Fibroblast of lung (primary cell): ENCODE measurements around the gene IGFBP6. TPM values are rescaled to one million over a fixed set of nuclear protein-coding genes. Genes with fewer than 3 reads are reported as not detected.

Experiments used
- DNase-seq, 2 donors: peaks; one replicate each; pipeline versions ENCODE4 v3.0.0 to v3.0.0-alpha.2; 2010; ENCODE audit warnings: low read depth in 2 of 2
- H2AFZ ChIP-seq: 2 replicates; pipeline ENCODE4 v1.5.1; 2012; ENCODE audit warnings: low read length, control low read depth, inconsistent platforms
- H3K27ac ChIP-seq: 2 replicates; pipeline ENCODE4 v1.5.1; 2011; ENCODE audit warnings: low read length, control low read depth; ENCODE audit not compliant: insufficient read depth
- H3K27me3 ChIP-seq: 2 replicates; pipeline ENCODE4 v1.5.1; 2011; ENCODE audit warnings: mild to moderate bottlenecking, low read length; ENCODE audit not compliant: control insufficient read depth, insufficient read depth
- H3K36me3 ChIP-seq: 2 replicates; pipeline ENCODE4 v1.5.1; 2011; ENCODE audit warnings: low read length; ENCODE audit not compliant: control insufficient read depth, insufficient read depth
- H3K4me1 ChIP-seq: 2 replicates; pipeline ENCODE4 v1.5.1; 2011; ENCODE audit warnings: low read length; ENCODE audit not compliant: control insufficient read depth, insufficient read depth; ENCODE audit errors: extremely low read depth
- H3K4me2 ChIP-seq: 2 replicates; pipeline ENCODE4 v1.5.1; 2011; ENCODE audit warnings: low read length, control low read depth; ENCODE audit not compliant: insufficient read depth; ENCODE audit errors: extremely low read depth
- H3K4me3 ChIP-seq, 4 experiments: fragments of 200-600 bp in 1 of 4; sonication (generic) in 1 of 4; replicated peaks in 1 of 4; 2 replicates each; pipeline ENCODE4 v1.5.1; 2011 to 2016; ENCODE audit warnings: low read length in 4 of 4, low read depth in 3 of 4, mild to moderate bottlenecking in 3 of 4, control low read depth in 2 of 4, inconsistent platforms in 1 of 4, mixed read lengths in 1 of 4; ENCODE audit not compliant: insufficient read depth in 1 of 4; ENCODE audit errors: control extremely low read depth in 1 of 4
- H3K79me2 ChIP-seq: 2 replicates; pipeline ENCODE4 v1.5.1; 2012; ENCODE audit warnings: mild to moderate bottlenecking, low read length, inconsistent platforms; ENCODE audit not compliant: control insufficient read depth, insufficient read depth
- H3K9ac ChIP-seq: 2 replicates; pipeline ENCODE4 v1.5.1; 2011; ENCODE audit warnings: mild to moderate bottlenecking, low read length, control low read depth; ENCODE audit not compliant: insufficient read depth
- H3K9me3 ChIP-seq: 2 replicates; pipeline ENCODE4 v1.5.1; 2012; ENCODE audit warnings: low read depth, low read length; ENCODE audit not compliant: control insufficient read depth, insufficient read depth
- H4K20me1 ChIP-seq: 2 replicates; pipeline ENCODE4 v1.5.1; 2011; ENCODE audit warnings: low read length; ENCODE audit not compliant: control insufficient read depth, insufficient read depth; ENCODE audit errors: extremely low read depth
- CTCF ChIP-seq, 2 donors: IDR thresholded peaks in 1 of 2; conservative IDR thresholded peaks in 1 of 2; 1 replicate in 1 of 2; 2 replicates in 1 of 2; pipeline ENCODE4 v1.5.1; 2011 to 2012; ENCODE audit warnings: low read length in 2 of 2, control low read depth in 1 of 2, inconsistent platforms in 1 of 2, low read depth in 1 of 2, mild to moderate bottlenecking in 1 of 2
- EZH2 ChIP-seq: IDR thresholded peaks from 2 replicates; pipeline ENCODE4 v1.5.1; 2012; ENCODE audit warnings: low read length, control low read depth, mild to moderate bottlenecking; ENCODE audit errors: missing control alignments
- polyA plus RNA-seq, 2 donors: library from polyadenylated mRNA; depleted of rRNA in 1 of 2; stranded (reverse) in 1 of 2; unstranded in 1 of 2; fragments of >200 nt; gene quantifications; 2 replicates each; pipeline ENCODE4 v1.2.1, GENCODE V29; 2011 to 2012; ENCODE audit warnings: missing spikeins in 1 of 2
- total RNA-seq: library from RNA; depleted of rRNA; stranded (reverse); fragments of >200 nt; gene quantifications from 2 replicates; pipeline ENCODE4 v1.2.1, GENCODE V29; 2014

The IGFBP6 gene
- total and polyA plus RNA-seq, 2 donors (not counting 1 experiment from before 2014, with no cell fraction given), result 229 to 592 TPM

- Histone ChIP-seq H3K4me2 (no peak overlapping the region), H3K4me3 (no peak overlapping the region), H2AFZ (no peak overlapping the region), H3K36me3 (no peaks in the 10 kb centered on the region), H3K9me3 (no peaks in the 10 kb centered on the region), H3K27ac (no peak overlapping the region), H3K4me1 (peaks cover 9% of the 10 kb centered on the region), H4K20me1 (no peaks in the 10 kb centered on the region), H3K9ac (no peak overlapping the region), H3K79me2 (peaks cover 4% of the 10 kb centered on the region), H3K27me3 (no peaks in the 10 kb centered on the region)
- no peak for DNase-seq
- TF ChIP-seq CTCF (conservative IDR thresholded peaks at IDR 0.05 in 1 of 2, IDR thresholded peaks at IDR 0.05 in 1 of 2; ENCODE audit: low read depth in 1 of 2, low read length in 2 of 2) (no peak), EZH2 (no peak)
Measured at GRCh38 chr12:53082637-53083175, 14.8 kb upstream of the IGFBP6 start.

DNA sequence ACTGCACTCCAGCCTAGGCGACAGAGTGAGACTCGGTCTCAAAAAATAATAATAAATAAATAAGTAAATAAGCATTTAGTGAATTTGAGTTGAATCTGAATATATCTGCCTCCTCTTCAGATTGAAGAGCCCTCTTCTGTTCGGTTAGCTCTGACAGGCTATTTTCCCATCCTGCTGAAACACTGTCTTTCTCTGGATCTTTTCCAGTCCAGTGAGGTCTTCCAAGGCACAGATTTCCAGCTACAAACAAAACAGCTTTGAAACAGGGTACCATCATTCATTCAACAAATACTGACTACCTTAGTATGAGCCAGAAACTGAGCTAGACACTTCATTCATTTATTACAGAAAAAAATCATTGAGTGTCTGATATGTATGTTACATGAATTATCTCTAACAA is 11.1 kb upstream of the IGFBP6 start:
- DNase-seq, result no peak
- Histone ChIP-seq H3K79me2 (no peaks in the 10 kb centered on the region), H4K20me1 (no peaks in the 10 kb centered on the region)

GRCh38 chr12:53090105-53090504 is 7.4 kb upstream of the IGFBP6 start:
- H3K27ac ChIP-seq, result no peak overlapping the region
- H4K20me1 ChIP-seq, result no peaks in the 10 kb centered on the region
- no peaks in the 10 kb centered on the region for H3K9me3 ChIP-seq
- no peak overlapping the region for H3K4me2 ChIP-seq
- H3K79me2 ChIP-seq, result no peaks in the 10 kb centered on the region
- no peak overlapping the region for H3K4me3 ChIP-seq
- no peaks in the 10 kb centered on the region for H3K27me3 ChIP-seq
- no peak overlapping the region for H3K9ac ChIP-seq
- TF ChIP-seq CTCF (conservative IDR thresholded peaks at IDR 0.05 in 1 of 2, IDR thresholded peaks at IDR 0.05 in 1 of 2; ENCODE audit: low read depth in 1 of 2, low read length in 2 of 2), result no peak
- H3K4me1 ChIP-seq, result peaks cover 3% of the 10 kb centered on the region
- no peak overlapping the region for H2AFZ ChIP-seq
- no peak for DNase-seq
- H3K36me3 ChIP-seq, result no peaks in the 10 kb centered on the region

More for the DNA sequence above, 11.1 kb upstream of the IGFBP6 start:
- Histone ChIP-seq H3K4me1 (no peaks in the 10 kb centered on the region), H3K4me2 (no peak overlapping the region), H3K36me3 (no peaks in the 10 kb centered on the region), H3K9ac (no peak overlapping the region), H3K27me3 (no peaks in the 10 kb centered on the region), H2AFZ (no peak overlapping the region), H3K27ac (no peak overlapping the region), H3K9me3 (no peaks in the 10 kb centered on the region), H3K4me3 (no peak overlapping the region)
- no peak for TF ChIP-seq EZH2
- TF ChIP-seq CTCF (conservative IDR thresholded peaks at IDR 0.05 in 1 of 2, IDR thresholded peaks at IDR 0.05 in 1 of 2; ENCODE audit: low read depth in 1 of 2, low read length in 2 of 2), result no peak
